ENCODE results near the gene TPPP. TPM values are rescaled to one million over a fixed set of nuclear protein-coding genes. Genes with fewer than 3 reads are reported as not detected.
"Not testable (repeated sequence)": the region's sequence is repeated elsewhere in the genome, so short reads cannot be mapped to it uniquely, and the experiment has no call there.

The TPPP gene
- total RNA-seq, result 1.1 TPM

GRCh38 chr5:693271-694041 lies at the start of gene TPPP:
Gene TPPP, minus strand, starts transcription at chr5:693352. Its CDS starts 15,292 bp downstream, at chr5:678060.
- DNase-seq, result peak; percentile 21

- not testable (repeated sequence) for DNase-seq
Observed at GRCh38 chr5:742276-742675, 49.1 kb upstream of the TPPP start.

- not testable (repeated sequence) for DNase-seq
Observed at GRCh38 chr5:734145-734544, 41.0 kb upstream of the TPPP start.

- not testable (repeated sequence) for DNase-seq
Observed at GRCh38 chr5:732754-733454, 39.8 kb upstream of the TPPP start.

- DNase-seq, result not testable (repeated sequence)
Observed at GRCh38 chr5:729225-729624, 36.1 kb upstream of the TPPP start.

- not testable (repeated sequence) for DNase-seq
Observed at GRCh38 chr5:727087-727486, 33.9 kb upstream of the TPPP start.

GRCh38 chr5:723865-724264 lies 30.7 kb upstream of the TPPP start:
- DNase-seq, result not testable (repeated sequence)

- not testable (repeated sequence) for DNase-seq
Observed at GRCh38 chr5:723309-723708, 30.2 kb upstream of the TPPP start.

GRCh38 chr5:719379-719778 lies 26.2 kb upstream of the TPPP start:
- not testable (repeated sequence) for DNase-seq

- no peak for DNase-seq
Observed at GRCh38 chr5:717143-717542, 24.0 kb upstream of the TPPP start.

- DNase-seq, result peak; percentile 6
Observed at GRCh38 chr5:716740-717139, 23.6 kb upstream of the TPPP start.

- not testable (repeated sequence) for DNase-seq
Observed at GRCh38 chr5:715636-716035, 22.5 kb upstream of the TPPP start.

- not testable (repeated sequence) for DNase-seq
Observed at GRCh38 chr5:714215-715118, 21.3 kb upstream of the TPPP start.

- not testable (repeated sequence) for DNase-seq
Observed at GRCh38 chr5:713686-714085, 20.5 kb upstream of the TPPP start.

- not testable (repeated sequence) for DNase-seq
Observed at GRCh38 chr5:708848-709517, 15.8 kb upstream of the TPPP start.

GRCh38 chr5:708374-708773 lies 15.2 kb upstream of the TPPP start:
- not testable (repeated sequence) for DNase-seq

GRCh38 chr5:706127-706526 lies 13.0 kb upstream of the TPPP start:
- not testable (repeated sequence) for DNase-seq

- DNase-seq, result not testable (repeated sequence)
Observed at GRCh38 chr5:696753-697702, 3.9 kb upstream of the TPPP start.

GRCh38 chr5:696191-696590 lies 3.0 kb upstream of the TPPP start:
- DNase-seq, result not testable (repeated sequence)

- DNase-seq, result not testable (repeated sequence)
Observed at GRCh38 chr5:695475-695874, 2.3 kb upstream of the TPPP start.

GRCh38 chr5:694042-694431 lies 885 bp upstream of the TPPP start:
- not testable (repeated sequence) for DNase-seq
